ENCODE measurements around the gene HMCN1. TPM values are rescaled to one million over a fixed set of nuclear protein-coding genes. Genes with fewer than 3 reads are reported as not detected.

The HMCN1 gene
- total RNA-seq, 1 experiment from 2014 or later: 0.44 TPM

DNA sequence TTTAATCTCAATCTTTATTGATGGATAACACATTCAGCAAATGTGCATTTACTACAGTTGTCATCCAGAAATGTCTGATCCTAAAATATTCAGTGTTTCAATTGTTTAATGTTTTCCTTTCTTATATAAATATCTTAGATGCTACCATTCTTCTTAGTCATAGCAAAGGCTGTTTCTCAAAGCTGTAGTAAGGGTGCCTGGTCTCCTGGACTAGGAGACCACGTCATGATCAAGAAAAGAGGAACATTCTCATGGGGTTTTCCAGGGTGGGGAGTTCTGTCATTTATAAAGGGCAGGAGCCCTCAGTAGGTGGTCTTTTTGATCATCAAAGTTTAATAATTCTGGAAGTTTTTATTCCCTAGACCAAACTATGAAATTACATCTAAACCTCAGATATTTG is 292.8 kb downstream of the HMCN1 start:
- in situ Hi-C loops (cut with HindIII; ENCODE audit: low pct_unique_long_range_greater_than_20kb, low sequenced_read_pairs): no loop called here
- no peak for DNase-seq (ENCODE audit: low read depth)

GRCh38 chr1:186027621-186028020 is 293.4 kb downstream of the HMCN1 start:
- in situ Hi-C loops (cut with HindIII; ENCODE audit: low pct_unique_long_range_greater_than_20kb, low sequenced_read_pairs): no loop called here
- no peak for DNase-seq (ENCODE audit: low read depth)

GRCh38 chr1:186030453-186030852 is 296.3 kb downstream of the HMCN1 start:
- in situ Hi-C loops (cut with HindIII; ENCODE audit: low pct_unique_long_range_greater_than_20kb, low sequenced_read_pairs): no loop called here
- no peak for DNase-seq (ENCODE audit: low read depth)

DNA sequence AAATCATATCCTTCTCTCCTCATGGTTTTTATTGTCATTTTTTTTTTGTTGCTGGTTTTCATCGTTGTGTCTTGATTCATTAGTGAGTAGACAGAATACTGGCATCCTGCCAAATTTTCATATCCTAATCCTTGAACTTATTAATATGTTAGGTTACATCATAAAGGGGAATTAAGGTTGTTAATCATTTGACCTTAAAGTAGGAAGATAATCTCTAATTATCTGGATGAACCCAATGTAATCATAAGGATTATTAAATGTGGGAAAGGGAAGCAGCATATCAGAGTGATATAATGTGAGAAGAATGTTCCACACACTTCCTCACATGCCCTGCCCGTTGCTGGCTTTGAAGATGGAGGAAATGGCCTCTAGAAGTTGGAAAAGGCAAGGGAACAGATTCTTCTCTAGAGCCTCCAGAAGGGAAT is 299.7 kb downstream of the HMCN1 start:
- DNase-seq (ENCODE audit: low read depth): no peak
- in situ Hi-C loops (cut with HindIII; ENCODE audit: low pct_unique_long_range_greater_than_20kb, low sequenced_read_pairs): no loop called here

- no peak for DNase-seq (ENCODE audit: low read depth)
- in situ Hi-C loops (cut with HindIII; ENCODE audit: low pct_unique_long_range_greater_than_20kb, low sequenced_read_pairs): no loop called here
Measured at GRCh38 chr1:186042230-186042629, 308.0 kb downstream of the HMCN1 start.

DNA sequence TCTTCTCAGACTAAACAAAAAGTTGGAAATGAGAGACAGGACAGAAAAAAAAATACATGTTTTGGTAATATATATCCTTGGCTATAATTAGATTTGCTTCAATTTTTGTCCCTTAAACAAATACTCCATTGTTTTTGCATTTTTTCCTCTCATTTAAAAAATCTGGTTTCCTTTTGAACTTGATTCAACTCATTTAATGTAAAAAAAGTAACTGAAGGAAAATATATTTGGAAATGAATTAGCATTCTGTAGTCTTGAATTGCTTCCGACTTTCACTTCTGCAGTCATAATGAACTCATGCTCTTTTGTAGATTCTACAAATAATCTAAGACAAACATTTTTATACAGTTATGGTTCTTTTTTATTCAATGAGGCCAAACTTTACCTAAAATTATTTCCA is 309.1 kb downstream of the HMCN1 start:
- no peak for DNase-seq (ENCODE audit: low read depth)
- in situ Hi-C loops (cut with HindIII; ENCODE audit: low pct_unique_long_range_greater_than_20kb, low sequenced_read_pairs): no loop called here

DNA sequence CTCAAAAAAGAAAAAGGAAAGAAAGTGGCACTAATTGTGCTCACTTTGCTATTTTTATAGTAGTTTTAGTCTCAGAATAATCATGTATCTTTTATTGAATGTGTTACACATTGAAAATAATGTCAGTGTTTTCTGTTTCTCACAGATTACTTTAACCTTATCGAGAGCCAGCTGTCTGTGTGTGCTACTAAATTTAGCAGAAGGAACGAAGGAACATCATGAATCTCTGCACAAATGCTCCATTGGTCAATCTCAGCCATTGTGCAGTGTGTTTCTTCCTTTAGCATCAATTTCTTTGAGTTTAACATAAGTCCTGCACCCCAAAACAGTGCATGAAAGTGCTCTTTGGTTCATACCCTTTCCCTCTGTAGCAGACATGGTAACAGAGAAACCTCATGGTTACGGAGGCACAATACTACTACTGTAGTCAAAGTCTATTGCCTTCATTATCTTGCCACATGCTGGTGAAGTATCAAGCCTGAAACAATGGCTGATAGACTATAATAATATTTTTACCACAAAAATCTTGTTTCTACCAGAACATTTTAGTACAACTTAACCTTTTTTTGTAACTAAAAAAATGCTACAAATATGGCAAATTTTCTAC is 310.0 kb downstream of the HMCN1 start:
- no peak for DNase-seq (ENCODE audit: low read depth)
- in situ Hi-C loops (cut with HindIII; ENCODE audit: low pct_unique_long_range_greater_than_20kb, low sequenced_read_pairs): no loop called here

- DNase-seq (ENCODE audit: low read depth): no peak
- in situ Hi-C loops (cut with HindIII; ENCODE audit: low pct_unique_long_range_greater_than_20kb, low sequenced_read_pairs): no loop called here
Measured at GRCh38 chr1:186046437-186047211, 312.4 kb downstream of the HMCN1 start.

GRCh38 chr1:186050360-186050759 is 316.2 kb downstream of the HMCN1 start:
- DNase-seq (ENCODE audit: low read depth): peak; percentile 51
- in situ Hi-C loops (cut with HindIII; ENCODE audit: low pct_unique_long_range_greater_than_20kb, low sequenced_read_pairs): no loop called here

GRCh38 chr1:186054003-186054402 is 319.8 kb downstream of the HMCN1 start:
- in situ Hi-C loops (cut with HindIII; ENCODE audit: low pct_unique_long_range_greater_than_20kb, low sequenced_read_pairs): no loop called here
- no peak for DNase-seq (ENCODE audit: low read depth)

DNA sequence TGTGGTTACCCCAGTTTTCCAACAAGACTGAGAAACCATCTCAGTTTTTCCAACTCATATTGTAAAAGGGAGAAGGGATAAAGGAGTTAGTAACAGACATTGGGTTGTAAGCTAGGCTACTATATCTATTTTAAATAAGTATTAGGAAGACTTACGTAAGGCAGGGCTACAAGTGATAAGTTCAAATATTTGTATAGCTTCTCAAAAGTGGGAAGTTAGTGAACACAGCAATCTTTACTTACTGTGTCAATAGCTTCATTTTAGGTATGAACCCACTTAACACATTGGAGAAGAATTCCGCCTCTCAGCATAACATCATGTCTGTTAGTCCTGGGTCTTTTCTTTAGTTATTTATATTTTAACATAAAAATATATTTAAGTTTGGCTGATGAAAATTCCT is 320.7 kb downstream of the HMCN1 start:
- no peak for DNase-seq (ENCODE audit: low read depth)
- in situ Hi-C loops (cut with HindIII; ENCODE audit: low pct_unique_long_range_greater_than_20kb, low sequenced_read_pairs): no loop called here

GRCh38 chr1:186055846-186056245 is 321.7 kb downstream of the HMCN1 start:
- no peak for DNase-seq (ENCODE audit: low read depth)
- in situ Hi-C loops (cut with HindIII; ENCODE audit: low pct_unique_long_range_greater_than_20kb, low sequenced_read_pairs): no loop called here

DNA sequence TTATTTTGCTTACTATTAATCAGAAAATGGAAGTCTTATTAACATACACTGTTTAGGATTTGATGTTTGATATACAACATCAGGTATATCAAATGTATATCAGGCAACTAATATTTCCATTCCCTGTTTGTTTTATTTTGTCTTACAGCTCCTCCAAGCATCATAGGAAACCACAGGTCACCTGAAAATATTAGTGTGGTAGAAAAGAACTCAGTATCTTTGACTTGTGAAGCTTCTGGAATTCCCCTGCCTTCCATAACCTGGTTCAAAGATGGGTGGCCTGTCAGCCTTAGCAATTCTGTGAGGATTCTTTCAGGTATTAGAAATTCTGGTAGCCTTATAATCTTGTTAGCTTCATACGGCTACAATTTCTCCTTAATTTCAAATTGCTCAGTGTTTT is 322.9 kb downstream of the HMCN1 start:
- in situ Hi-C loops (cut with HindIII; ENCODE audit: low pct_unique_long_range_greater_than_20kb, low sequenced_read_pairs): no loop called here
- DNase-seq (ENCODE audit: low read depth): no peak

DNA sequence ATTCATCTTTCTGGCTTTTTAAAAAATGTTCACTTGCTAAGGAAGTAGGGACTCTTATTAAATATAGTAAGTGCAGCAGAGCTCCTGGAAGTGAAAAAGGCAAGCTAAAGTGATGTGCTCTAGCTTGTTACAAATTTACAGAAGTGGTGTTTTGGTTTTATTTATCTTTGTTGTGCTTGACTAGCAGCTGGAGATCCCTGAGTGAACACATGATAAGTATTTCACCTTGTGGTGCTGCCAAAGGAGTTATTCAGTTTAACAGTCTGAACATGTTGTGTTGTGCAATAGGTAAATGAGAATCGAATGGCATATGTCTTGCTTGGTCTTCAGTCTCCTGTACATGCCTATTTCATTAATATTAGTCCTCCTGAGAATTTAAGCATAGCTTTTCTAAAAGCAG is 325.1 kb downstream of the HMCN1 start:
- in situ Hi-C loops (cut with HindIII; ENCODE audit: low pct_unique_long_range_greater_than_20kb, low sequenced_read_pairs): no loop called here
- DNase-seq (ENCODE audit: low read depth): peak; percentile 70

DNA sequence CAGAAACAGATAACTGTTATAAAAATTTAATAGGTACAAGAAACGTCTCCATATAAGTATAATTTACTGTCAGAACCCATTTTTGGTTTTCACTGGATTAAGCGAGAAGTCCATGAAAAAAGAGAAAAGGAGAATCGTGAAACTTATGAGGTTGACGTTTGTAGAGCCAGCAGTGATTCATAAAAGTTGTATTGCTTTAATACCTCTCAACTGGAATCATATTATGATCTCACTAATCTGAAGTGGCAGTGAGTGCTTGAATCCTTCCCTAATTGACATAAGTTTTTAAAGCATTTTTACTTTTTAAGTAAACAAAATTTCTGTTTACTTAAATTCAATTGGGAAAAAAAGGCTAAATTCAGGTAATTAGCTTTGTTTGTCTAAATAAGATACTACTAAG is 325.6 kb downstream of the HMCN1 start:
- in situ Hi-C loops (cut with HindIII; ENCODE audit: low pct_unique_long_range_greater_than_20kb, low sequenced_read_pairs): no loop called here

GRCh38 chr1:186060226-186060625 is 326.0 kb downstream of the HMCN1 start:
- in situ Hi-C loops (cut with HindIII; ENCODE audit: low pct_unique_long_range_greater_than_20kb, low sequenced_read_pairs): no loop called here
- no peak for DNase-seq (ENCODE audit: low read depth)

More for the DNA sequence above, 325.6 kb downstream of the HMCN1 start:
- no peak for DNase-seq (ENCODE audit: low read depth)

DNA sequence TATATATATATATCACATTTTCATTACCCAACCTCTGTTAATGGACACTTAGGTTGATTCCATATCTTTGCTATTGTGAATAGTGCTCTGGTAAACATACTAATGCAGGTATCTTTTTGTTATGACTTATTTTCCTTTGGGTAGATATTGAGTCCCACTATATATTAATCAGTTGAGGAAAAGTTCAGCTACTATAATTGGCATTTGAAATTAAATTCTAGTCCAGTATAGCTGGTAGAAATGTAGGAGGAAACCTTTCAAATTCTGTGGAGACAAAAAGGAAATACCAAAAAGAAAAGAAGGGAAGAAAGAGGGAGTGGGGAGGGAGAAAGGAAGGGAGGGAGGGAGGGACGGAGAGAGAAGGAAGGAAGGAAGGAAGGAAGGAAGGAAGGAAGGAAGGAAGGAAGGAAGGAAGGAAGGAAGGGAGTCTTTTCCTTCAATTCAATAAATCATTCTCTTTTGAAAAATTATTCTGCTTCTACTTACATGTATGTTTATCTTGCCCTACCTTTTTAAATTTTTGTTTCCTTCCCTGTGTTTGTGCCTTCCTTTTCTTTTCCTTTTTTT is 329.0 kb downstream of the HMCN1 start:
- in situ Hi-C loops (cut with HindIII; ENCODE audit: low pct_unique_long_range_greater_than_20kb, low sequenced_read_pairs): no loop called here
- no peak for DNase-seq (ENCODE audit: low read depth)

GRCh38 chr1:186066411-186066810 is 332.2 kb downstream of the HMCN1 start:
- no peak for DNase-seq (ENCODE audit: low read depth)
- in situ Hi-C loops (cut with HindIII; ENCODE audit: low pct_unique_long_range_greater_than_20kb, low sequenced_read_pairs): no loop called here

GRCh38 chr1:186073697-186074096 is 339.5 kb downstream of the HMCN1 start:
- DNase-seq (ENCODE audit: low read depth): no peak
- in situ Hi-C loops (cut with HindIII; ENCODE audit: low pct_unique_long_range_greater_than_20kb, low sequenced_read_pairs): no loop called here

DNA sequence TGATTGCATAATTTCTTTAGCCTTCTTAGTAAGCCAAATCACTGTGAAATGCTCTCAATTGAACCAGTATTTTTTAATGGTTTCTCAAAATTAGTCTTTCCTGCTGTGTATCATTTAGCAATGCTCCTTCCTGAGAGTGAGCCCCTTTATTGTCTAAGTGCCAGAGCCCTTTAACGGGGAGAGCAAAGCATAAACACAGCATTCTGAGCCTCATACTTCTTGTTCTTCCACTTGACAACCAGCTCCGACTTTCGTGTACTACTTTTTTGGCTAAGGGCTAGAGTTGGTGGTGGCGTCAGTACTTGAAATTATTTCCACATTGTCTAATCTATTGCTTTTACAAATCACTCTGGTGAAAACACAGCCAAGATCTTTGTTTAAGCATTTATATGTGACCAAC is 341.8 kb downstream of the HMCN1 start:
- DNase-seq (ENCODE audit: low read depth): no peak
- in situ Hi-C loops (cut with HindIII; ENCODE audit: low pct_unique_long_range_greater_than_20kb, low sequenced_read_pairs): no loop called here

All from Caki2 (cell line).